ENCODE results near the gene PRRC2A. TPM values are rescaled to one million over a fixed set of nuclear protein-coding genes. Genes with fewer than 3 reads are reported as not detected.

PRRC2A gene
- total and polyA plus RNA-seq, 2 experiments from 2014 or later = 42.5 to 46.0 TPM

GRCh38 chr6:31626952-31627351 lies 6.4 kb downstream of the PRRC2A start:
- Histone ChIP-seq H3K9me2 (ENCODE audit: insufficient read depth) (no peaks in the 10 kb centered on the region), H3K36me3 (ENCODE audit: low read depth) (peaks cover 87% of the 10 kb centered on the region), H4K20me1 (ENCODE audit: insufficient read depth) (peaks cover 7% of the 10 kb centered on the region; the same call in 1 of the 2 replicates), H3K27ac (no peak overlapping the region), H3K9ac (no peak overlapping the region), H3K9me3 (ENCODE audit: low read depth) (no peaks in the 10 kb centered on the region), H3K4me3 (no peak overlapping the region), H3F3A (ENCODE audit: insufficient read depth) (0 out of 2 replicates have a peak, but pooled peaks cover 24% of the 10 kb centered on the region), H3K4me1 (ENCODE audit: insufficient read depth) (0 out of 2 replicates have a peak, but pooled peaks cover 11% of the 10 kb centered on the region), H3K4me2 (ENCODE audit: unreplicated experiment) (no peak overlapping the region), H3K79me2 (ENCODE audit: insufficient read depth) (peaks cover 99% of the 10 kb centered on the region), H2AFZ (no peak overlapping the region), H3K27me3 (replicated peaks; ENCODE audit: insufficient read depth) (no peaks in the 10 kb centered on the region)
- 96 to 100% methylated on average over 2 to 10 of the region's 10 CpGs for WGBS, 2 experiments (ENCODE audit: low coverage in 1 of 2, low lambda C conversion rate in 2 of 2, missing lambda C conversion rate in 2 of 2)
- DNase-seq = no peak
- in situ Hi-C loops (cut with MboI) = no loop called here
- no peak for TF ChIP-seq EZH2 (IDR thresholded peaks at IDR 0.05; ENCODE audit: insufficient read depth, poor library complexity, severe bottlenecking)
- TF ChIP-seq EZH2phosphoT487 (IDR thresholded peaks at IDR 0.05; ENCODE audit: insufficient read depth, low read depth) = no peak

- Histone ChIP-seq H3F3A (ENCODE audit: insufficient read depth) (peaks cover 31% of the 10 kb centered on the region; the same call in 1 of the 2 replicates), H3K4me1 (ENCODE audit: insufficient read depth) (0 out of 2 replicates have a peak, but pooled peaks cover 2% of the 10 kb centered on the region), H3K9ac (no peak overlapping the region), H3K4me3 (no peak overlapping the region), H2AFZ (no peak overlapping the region), H3K9me3 (ENCODE audit: low read depth) (no peaks in the 10 kb centered on the region), H3K27ac (no peak overlapping the region), H3K27me3 (replicated peaks; ENCODE audit: insufficient read depth) (no peaks in the 10 kb centered on the region), H3K4me2 (ENCODE audit: unreplicated experiment) (no peak overlapping the region), H3K79me2 (ENCODE audit: insufficient read depth) (peaks cover 99% of the 10 kb centered on the region), H3K36me3 (ENCODE audit: low read depth) (peaks cover 92% of the 10 kb centered on the region), H3K9me2 (ENCODE audit: insufficient read depth) (no peaks in the 10 kb centered on the region), H4K20me1 (ENCODE audit: insufficient read depth) (peaks cover 4% of the 10 kb centered on the region; the same call in 1 of the 2 replicates)
- DNase-seq = no peak
- 95 to 97% methylated on average over 19 of the region's 19 CpGs for WGBS, 2 experiments (ENCODE audit: low coverage in 1 of 2, low lambda C conversion rate in 2 of 2, missing lambda C conversion rate in 2 of 2)
- TF ChIP-seq EZH2 (IDR thresholded peaks at IDR 0.05; ENCODE audit: insufficient read depth, poor library complexity, severe bottlenecking) (no peak), EZH2phosphoT487 (IDR thresholded peaks at IDR 0.05; ENCODE audit: insufficient read depth, low read depth) (no peak)
- in situ Hi-C loops (cut with MboI) = no loop called here
Measured at GRCh38 chr6:31627690-31628287, 7.3 kb downstream of the PRRC2A start.

- no peak overlapping the region for H3K9ac ChIP-seq
- H3K27ac ChIP-seq = no peak overlapping the region
- H3K9me3 ChIP-seq (ENCODE audit: low read depth) = no peaks in the 10 kb centered on the region
- no peak overlapping the region for H3K4me2 ChIP-seq (ENCODE audit: unreplicated experiment)
- H3K27me3 ChIP-seq (replicated peaks; ENCODE audit: insufficient read depth) = no peaks in the 10 kb centered on the region
- H3F3A ChIP-seq (ENCODE audit: insufficient read depth) = peaks cover 42% of the 10 kb centered on the region
- in situ Hi-C loops (cut with MboI) = no loop called here
- TF ChIP-seq EZH2phosphoT487 (IDR thresholded peaks at IDR 0.05; ENCODE audit: insufficient read depth, low read depth) = no peak
- TF ChIP-seq EZH2 (IDR thresholded peaks at IDR 0.05; ENCODE audit: insufficient read depth, poor library complexity, severe bottlenecking) = no peak
- H3K79me2 ChIP-seq (ENCODE audit: insufficient read depth) = peaks cover 93% of the 10 kb centered on the region
- DNase-seq = no peak
- H3K9me2 ChIP-seq (ENCODE audit: insufficient read depth) = no peaks in the 10 kb centered on the region
- 92 to 93% methylated on average over 7 of the region's 7 CpGs for WGBS, 2 experiments (ENCODE audit: low coverage in 1 of 2, low lambda C conversion rate in 2 of 2, missing lambda C conversion rate in 2 of 2)
- H2AFZ ChIP-seq = no peak overlapping the region
- H3K36me3 ChIP-seq (ENCODE audit: low read depth) = peaks cover 88% of the 10 kb centered on the region
- no peaks in the 10 kb centered on the region for H3K4me1 ChIP-seq (ENCODE audit: insufficient read depth)
- H3K4me3 ChIP-seq = no peak overlapping the region
- no peaks in the 10 kb centered on the region for H4K20me1 ChIP-seq (ENCODE audit: insufficient read depth)
Measured at GRCh38 chr6:31629014-31629413, 8.5 kb downstream of the PRRC2A start.

- TF ChIP-seq EZH2 (IDR thresholded peaks at IDR 0.05; ENCODE audit: insufficient read depth, poor library complexity, severe bottlenecking) (no peak), EZH2phosphoT487 (IDR thresholded peaks at IDR 0.05; ENCODE audit: insufficient read depth, low read depth) (no peak)
- WGBS, 2 experiments (ENCODE audit: low coverage in 1 of 2, low lambda C conversion rate in 2 of 2, missing lambda C conversion rate in 2 of 2) = 90 to 93% methylated on average over 25 of the region's 25 CpGs
- peaks cover 80% of the 10 kb centered on the region for H3K79me2 ChIP-seq (ENCODE audit: insufficient read depth)
Measured at GRCh38 chr6:31630177-31630934, 9.8 kb downstream of the PRRC2A start.

More at GRCh38 chr6:31630177-31630934, 9.8 kb downstream of the PRRC2A start:
- Histone ChIP-seq H3K9ac (no peak overlapping the region), H3K4me2 (ENCODE audit: unreplicated experiment) (no peak overlapping the region), H3K9me2 (ENCODE audit: insufficient read depth) (no peaks in the 10 kb centered on the region), H3K36me3 (ENCODE audit: low read depth) (peaks cover 89% of the 10 kb centered on the region), H3F3A (ENCODE audit: insufficient read depth) (peaks cover 55% of the 10 kb centered on the region), H3K4me1 (ENCODE audit: insufficient read depth) (no peaks in the 10 kb centered on the region), H3K9me3 (ENCODE audit: low read depth) (no peaks in the 10 kb centered on the region), H3K4me3 (no peak overlapping the region), H2AFZ (no peak overlapping the region), H3K27ac (no peak overlapping the region), H3K27me3 (replicated peaks; ENCODE audit: insufficient read depth) (no peaks in the 10 kb centered on the region), H4K20me1 (ENCODE audit: insufficient read depth) (no peaks in the 10 kb centered on the region)
- no peak for DNase-seq
- in situ Hi-C loops (cut with MboI) = no loop called here
